Measurements from ENCODE around the gene EIF5.

DNA sequence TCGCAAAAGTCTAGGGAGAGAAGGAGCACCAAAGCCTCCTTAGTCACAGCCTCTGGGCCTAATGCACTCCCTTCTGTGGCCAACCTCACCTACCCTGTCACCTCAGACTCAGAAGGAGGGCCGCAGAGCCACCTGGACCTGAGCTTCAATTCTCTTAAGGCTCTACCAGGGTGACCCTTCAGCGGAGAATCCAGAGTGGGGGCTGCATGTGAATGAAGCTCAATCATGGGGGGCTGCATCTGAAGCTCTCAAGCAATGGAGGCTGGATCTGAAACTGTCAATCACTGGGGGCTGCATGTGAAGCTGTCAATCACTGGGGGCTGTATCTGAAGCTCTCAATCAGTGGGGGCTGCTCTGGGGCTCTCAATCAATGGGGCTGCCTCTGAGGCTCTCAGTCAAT, 43.1 kb upstream of the EIF5 start:
- TF ChIP-seq CTCF (conservative IDR thresholded peaks at IDR 0.05; ENCODE audit: low read length) (no peak), EZH2phosphoT487 (IDR thresholded peaks at IDR 0.05; ENCODE audit: borderline replicate concordance) (no peak)
